AG10803 (cell line): ENCODE measurements around the gene LPAR2.

ENCODE experiments used
- DNase-seq: peaks from one replicate; pipeline ENCODE4 v3.0.0; 2010; ENCODE audit warnings: low read depth
- H3K4me3 ChIP-seq: 2 replicates; pipeline ENCODE4 v1.5.1; 2011; ENCODE audit warnings: mild to moderate bottlenecking, low read length, control low read depth
- TF ChIP-seq, protein P1 (sequence below): conservative IDR thresholded peaks from 2 replicates; pipeline ENCODE4 v1.5.1; 2011; ENCODE audit warnings: mild to moderate bottlenecking, low read length, control low read depth, inconsistent platforms

The LPAR2 gene

DNA sequence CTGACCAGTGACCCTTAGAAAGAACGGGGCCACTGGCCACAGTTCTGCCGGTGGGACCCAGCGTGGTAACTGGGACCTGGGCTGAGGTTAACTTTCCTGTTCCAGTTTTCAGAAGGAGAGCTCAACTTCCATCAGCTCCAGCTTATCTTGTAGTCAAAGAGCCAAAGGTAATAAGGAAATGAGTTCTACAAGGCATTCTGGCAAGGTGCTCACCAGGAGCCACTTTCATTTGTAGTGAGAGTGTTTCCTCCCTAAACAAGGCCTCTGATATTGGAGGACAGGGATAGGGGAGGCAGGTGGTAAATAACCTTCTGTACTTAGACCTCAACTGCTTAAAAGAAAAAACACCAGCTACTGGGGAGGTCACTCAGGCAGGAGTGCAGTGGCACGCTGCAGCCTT lies 47.6 kb downstream of the LPAR2 start:
- no peak for DNase-seq

DNA sequence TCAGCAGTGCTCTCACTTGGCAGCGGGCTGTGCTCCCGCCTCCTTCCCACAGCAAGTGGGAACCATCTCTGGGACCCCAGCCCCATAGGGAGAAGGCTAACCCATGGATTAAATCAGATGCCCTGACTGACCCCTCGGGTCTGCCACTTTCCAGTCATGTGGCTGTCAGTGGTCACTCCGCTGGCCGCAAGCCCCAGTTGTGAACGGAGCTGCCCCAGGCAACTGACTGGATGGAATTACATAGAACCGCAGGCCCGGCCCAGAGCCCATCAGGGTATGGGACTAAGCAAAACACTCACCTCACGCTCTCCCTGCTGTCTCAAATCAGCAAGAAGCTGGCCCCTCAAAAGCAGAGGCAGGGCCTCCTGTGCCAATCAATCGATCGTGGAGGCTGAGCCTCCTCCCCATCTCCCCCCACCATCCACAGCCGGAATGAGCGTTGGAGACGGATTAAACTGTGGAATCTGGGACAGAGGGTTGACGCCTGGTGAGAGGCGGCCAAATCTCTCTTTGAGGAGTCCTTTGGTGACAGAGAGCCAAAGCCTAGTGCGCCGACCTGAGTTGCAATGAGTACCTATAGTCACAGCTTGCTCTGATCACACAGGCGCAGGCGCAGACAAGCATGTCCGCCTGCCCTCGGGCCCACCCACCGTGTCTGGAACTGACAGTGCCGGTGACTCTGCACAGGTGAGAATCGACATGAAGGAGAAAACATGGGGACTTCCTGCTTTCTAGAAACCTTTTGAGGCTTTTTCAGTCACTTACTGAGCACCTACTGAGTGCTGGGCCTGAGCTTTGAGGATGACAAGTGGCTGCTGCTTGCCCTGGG lies 48.3 kb downstream of the LPAR2 start:
- no peak for DNase-seq
- TF ChIP-seq, protein P1, sequence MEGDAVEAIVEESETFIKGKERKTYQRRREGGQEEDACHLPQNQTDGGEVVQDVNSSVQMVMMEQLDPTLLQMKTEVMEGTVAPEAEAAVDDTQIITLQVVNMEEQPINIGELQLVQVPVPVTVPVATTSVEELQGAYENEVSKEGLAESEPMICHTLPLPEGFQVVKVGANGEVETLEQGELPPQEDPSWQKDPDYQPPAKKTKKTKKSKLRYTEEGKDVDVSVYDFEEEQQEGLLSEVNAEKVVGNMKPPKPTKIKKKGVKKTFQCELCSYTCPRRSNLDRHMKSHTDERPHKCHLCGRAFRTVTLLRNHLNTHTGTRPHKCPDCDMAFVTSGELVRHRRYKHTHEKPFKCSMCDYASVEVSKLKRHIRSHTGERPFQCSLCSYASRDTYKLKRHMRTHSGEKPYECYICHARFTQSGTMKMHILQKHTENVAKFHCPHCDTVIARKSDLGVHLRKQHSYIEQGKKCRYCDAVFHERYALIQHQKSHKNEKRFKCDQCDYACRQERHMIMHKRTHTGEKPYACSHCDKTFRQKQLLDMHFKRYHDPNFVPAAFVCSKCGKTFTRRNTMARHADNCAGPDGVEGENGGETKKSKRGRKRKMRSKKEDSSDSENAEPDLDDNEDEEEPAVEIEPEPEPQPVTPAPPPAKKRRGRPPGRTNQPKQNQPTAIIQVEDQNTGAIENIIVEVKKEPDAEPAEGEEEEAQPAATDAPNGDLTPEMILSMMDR = no peak
- no peak overlapping the region for H3K4me3 ChIP-seq

More for the DNA sequence above, 47.6 kb downstream of the LPAR2 start:
- TF ChIP-seq, protein P1 = no peak
- H3K4me3 ChIP-seq = no peak overlapping the region

DNA sequence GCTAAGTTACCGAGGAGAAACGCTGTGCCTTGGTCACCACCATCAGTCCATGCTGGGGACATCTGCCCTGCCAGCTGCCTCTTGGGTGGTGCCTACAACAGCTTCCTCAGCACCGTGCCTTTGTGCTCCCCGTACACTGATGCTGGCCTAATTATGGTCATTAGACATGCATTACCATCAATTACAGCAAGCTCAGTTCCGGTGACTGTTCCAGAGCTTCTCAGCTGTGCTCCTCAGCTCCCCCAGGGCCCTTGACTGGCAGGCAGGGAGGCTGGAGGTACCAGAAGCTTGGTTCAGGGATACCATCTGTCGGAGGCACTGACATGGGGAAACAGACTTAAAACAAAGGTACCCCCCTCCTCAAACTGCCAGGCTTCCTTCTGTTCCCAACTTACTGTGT lies 49.8 kb downstream of the LPAR2 start:
- no peak overlapping the region for H3K4me3 ChIP-seq
- DNase-seq = no peak
- TF ChIP-seq, protein P1 = no peak

DNA sequence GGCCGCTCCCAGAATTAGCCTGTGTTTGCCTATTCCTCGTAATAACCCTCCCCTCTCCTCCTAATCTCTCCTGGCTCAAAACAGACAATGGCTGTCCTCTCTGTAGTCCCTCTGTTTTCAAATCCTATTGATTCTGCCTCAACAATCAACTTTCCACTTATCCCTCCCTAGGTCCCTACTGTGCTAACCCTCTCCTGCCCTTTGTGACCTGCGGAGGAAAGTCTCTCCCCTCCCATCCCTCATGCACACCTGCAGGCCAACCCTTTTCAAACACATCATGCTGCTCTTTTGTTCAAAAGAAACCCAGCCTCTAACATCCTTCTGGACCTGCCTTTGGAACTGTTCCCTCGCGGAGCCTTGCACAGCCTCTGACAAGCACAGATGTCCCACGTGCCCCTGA lies 52.6 kb downstream of the LPAR2 start:
- H3K4me3 ChIP-seq = no peak overlapping the region
- DNase-seq = no peak
- TF ChIP-seq, protein P1 = no peak
